GM12873 (cell line): ENCODE measurements around the gene KANSL2.

Source experiments
- TF ChIP-seq, protein P1 (sequence below): IDR thresholded peaks from 2 replicates; pipeline ENCODE4 v1.5.1; 2012; ENCODE audit warnings: low read depth, mild to moderate bottlenecking, moderate library complexity, low read length, control low read depth; ENCODE audit not compliant: insufficient read depth; ENCODE audit errors: missing control alignments

The KANSL2 gene

DNA sequence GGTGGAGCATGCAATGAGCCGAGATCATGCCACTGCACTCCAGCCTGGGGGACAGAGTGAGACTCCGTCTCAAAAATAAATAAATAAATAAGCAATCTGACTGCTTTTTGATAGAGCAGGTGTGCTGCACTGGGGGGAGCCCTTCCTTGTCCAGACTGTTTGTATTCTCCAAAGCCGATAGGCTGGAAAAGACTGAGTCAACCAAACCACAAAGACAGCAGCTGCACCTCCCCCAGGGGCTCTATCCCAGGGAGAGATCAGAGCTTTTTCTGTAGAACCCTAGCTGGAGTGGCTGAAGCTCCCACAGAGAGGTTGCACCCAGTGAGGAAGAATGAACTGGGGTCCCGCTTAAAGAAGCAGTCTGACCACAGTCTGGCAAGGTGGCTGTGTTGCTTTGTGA, 66.4 kb downstream of the KANSL2 start:
- TF ChIP-seq, protein P1, sequence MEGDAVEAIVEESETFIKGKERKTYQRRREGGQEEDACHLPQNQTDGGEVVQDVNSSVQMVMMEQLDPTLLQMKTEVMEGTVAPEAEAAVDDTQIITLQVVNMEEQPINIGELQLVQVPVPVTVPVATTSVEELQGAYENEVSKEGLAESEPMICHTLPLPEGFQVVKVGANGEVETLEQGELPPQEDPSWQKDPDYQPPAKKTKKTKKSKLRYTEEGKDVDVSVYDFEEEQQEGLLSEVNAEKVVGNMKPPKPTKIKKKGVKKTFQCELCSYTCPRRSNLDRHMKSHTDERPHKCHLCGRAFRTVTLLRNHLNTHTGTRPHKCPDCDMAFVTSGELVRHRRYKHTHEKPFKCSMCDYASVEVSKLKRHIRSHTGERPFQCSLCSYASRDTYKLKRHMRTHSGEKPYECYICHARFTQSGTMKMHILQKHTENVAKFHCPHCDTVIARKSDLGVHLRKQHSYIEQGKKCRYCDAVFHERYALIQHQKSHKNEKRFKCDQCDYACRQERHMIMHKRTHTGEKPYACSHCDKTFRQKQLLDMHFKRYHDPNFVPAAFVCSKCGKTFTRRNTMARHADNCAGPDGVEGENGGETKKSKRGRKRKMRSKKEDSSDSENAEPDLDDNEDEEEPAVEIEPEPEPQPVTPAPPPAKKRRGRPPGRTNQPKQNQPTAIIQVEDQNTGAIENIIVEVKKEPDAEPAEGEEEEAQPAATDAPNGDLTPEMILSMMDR, result no peak

DNA sequence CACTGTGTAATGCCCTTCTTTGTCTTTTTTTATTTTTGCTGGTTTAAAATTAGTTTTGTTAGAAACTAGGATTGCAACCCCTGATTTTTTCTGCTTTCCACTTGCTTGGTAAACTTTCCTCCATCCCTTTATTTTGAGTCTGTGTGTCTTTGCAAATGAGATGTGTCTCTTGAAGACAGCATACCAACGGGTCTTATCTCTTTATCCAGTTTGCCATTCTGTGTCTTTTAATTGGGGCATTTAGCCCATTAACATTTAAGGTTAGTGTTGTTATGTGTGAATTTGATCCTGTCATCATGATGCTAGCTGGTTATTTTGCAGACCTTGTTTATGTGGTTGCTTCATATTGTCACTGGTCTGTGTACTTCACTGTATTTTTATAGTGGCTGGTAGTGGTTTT, 68.7 kb downstream of the KANSL2 start:
- TF ChIP-seq, protein P1, result no peak
